NCI-H526 treated with DMSO at 0.1 percent for 48 hours (cell line): ENCODE results near the gene LMO2.

Experiments
- DNase-seq: peaks from one replicate; lab custom pipeline; 2025; lab: John Stamatoyannopoulos, UW

The LMO2 gene

DNA sequence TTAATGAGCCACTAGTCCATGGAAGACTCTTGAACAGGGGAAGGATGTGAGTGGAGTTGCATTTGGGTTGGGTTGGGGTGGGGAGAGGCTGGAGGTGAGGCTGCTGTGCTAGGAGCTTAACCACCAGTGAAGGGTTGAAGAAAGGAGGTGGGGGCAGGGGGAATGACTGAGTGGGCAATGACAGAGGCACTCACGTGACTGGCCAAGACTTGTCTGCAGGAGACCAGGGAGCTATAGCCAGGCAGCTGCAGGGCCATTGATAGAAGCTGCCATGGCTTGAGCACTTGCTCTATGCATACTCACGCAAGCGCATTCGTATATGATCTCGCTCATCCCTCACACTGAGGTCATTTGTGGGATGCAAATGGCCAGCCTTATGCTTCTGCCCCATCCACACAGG is 4.0 kb downstream of the LMO2 start:
- DNase-seq = no peak

- DNase-seq = no peak
Observed at GRCh38 chr11:33885338-33886005, 6.4 kb downstream of the LMO2 start.

GRCh38 chr11:33884601-33885000 is 7.3 kb downstream of the LMO2 start:
- DNase-seq = no peak

GRCh38 chr11:33884035-33884434 is 7.8 kb downstream of the LMO2 start:
- DNase-seq = no peak

- DNase-seq = no peak
Observed at GRCh38 chr11:33881651-33882503, 10.0 kb downstream of the LMO2 start.

GRCh38 chr11:33880979-33881378 is 10.9 kb downstream of the LMO2 start:
- DNase-seq = no peak

GRCh38 chr11:33879375-33879774 is 12.5 kb downstream of the LMO2 start:
- no peak for DNase-seq

- DNase-seq = no peak
Observed at GRCh38 chr11:33877038-33877437, 14.8 kb downstream of the LMO2 start.

DNA sequence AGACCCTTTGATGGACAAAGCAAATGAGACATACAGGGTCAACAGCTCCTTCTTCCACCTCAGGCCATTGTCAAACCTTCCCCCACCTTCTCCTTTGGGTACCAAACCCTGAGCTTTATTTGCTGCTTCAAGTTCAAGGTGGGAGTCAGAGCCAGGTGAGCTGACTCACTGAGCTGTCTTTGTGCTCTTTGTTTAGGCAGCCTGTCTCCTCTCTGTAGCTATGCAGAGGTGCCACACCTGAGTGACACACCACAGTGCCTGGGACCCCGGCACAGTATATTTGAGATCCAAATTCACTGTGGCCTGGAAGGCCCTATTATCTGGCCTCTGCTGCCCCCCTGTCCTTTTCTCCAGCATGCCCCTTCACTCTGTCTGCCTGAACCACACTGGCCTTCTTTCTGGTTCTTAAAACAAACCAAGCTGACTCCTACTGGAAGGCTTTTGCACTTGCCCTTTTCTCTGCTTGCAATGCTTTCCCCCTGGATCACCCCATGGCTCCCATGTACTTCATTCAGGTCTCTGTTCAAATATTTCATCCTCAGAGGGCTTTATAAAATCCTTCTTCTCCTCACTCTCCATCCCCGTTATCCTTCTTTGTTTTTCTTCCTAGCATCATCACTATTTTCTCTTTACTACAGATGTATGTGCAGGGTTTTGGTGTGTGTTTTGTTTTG is 16.1 kb downstream of the LMO2 start:
- peak; percentile 17 for DNase-seq

- DNase-seq = no peak
Observed at GRCh38 chr11:33874910-33875490, 16.9 kb downstream of the LMO2 start.

DNA sequence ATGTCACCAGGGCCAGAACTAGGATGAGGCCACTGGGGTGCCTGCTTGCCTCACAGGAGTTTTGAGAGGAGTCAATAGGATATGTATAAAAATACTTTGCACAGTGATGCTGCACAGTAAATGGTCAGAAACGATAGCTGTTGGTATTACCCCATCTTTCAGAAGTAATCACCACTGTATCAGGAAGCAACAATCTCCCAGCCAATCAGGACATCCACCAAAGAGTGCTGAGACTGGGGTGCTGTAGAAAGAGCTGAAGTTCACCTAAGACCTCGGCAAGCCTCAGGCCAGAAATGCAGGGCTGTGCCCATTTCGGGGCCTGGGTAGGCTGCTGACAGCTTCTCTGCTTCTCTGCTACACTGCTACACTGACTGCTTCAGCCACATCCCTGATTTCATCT is 17.4 kb downstream of the LMO2 start:
- no peak for DNase-seq

GRCh38 chr11:33869481-33870422 is 22.1 kb downstream of the LMO2 start:
- peak; percentile 90 for DNase-seq

DNA sequence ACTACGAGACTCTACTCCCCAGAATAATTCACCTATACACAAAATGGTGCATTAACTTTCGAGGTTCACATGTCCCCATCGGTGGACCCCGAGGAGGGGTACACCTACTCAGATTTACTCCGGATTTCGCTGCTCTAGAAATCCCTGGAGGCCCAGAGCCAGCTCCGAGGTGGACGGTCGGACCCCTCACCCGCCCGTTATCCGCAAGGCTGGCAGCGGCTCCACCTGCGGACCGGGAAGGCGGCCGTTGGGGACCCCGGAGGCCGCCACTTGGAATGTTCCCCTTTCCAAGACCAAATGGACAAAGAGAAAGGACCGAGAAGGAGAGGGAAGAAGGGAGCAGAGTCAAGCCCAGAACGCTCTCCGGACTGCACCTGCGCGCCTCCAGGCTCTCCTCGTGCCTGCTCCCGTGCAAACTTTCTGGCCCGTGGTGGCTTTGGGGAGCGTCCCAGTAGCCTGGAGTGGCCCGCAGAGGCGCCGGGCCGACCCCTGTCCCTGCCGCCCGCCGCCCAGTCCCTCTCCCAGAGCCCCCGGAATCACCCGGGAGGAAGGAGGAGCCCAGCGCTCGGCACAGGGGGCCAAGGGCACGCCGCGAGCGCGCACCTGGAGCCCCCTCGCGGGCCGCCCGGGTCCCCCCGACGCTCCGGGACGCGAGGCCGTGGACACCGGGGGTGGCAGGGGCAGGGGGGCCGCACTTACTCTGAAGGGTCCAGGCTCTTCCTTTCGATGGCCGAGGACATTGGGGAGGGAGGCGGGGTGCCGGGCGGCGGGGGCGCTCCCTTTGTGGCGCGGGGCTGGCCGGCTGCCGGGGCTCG is 23.0 kb downstream of the LMO2 start:
- DNase-seq = peak; percentile 66

DNA sequence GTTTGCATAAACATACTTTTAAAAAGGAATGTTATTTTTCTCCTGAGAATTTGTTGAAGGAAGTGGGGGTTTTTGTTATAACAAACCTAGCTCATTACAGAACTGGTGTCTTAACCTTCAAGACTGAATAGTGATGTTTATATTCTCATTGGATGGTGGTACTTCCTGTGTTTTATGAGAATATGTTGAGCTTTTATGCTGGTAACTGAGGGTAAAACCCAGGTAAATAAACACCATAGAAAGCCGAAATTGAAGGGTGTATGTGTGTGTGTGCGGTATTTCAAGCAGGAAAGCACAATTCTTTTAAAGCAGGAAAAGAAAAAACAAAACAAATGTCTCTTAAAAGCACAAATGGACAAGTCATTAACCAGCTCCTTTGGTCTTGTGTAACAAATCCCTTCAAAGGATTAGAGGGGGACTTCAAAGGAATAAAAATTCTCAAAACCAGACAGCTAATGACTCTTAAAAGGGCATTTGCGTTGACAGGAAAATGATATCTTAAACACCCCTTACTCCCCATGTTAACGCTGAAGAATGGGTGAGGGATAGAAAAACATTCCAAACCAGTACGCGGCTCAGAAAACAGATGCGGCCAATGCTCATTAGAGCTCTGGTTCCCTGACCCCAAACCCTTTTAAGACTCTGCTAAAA is 23.8 kb downstream of the LMO2 start:
- peak; percentile 41 for DNase-seq

- DNase-seq = no peak
Observed at GRCh38 chr11:33867561-33867960, 24.3 kb downstream of the LMO2 start.

- DNase-seq = no peak
Observed at GRCh38 chr11:33866936-33867335, 24.9 kb downstream of the LMO2 start.

GRCh38 chr11:33864479-33864878 is 27.4 kb downstream of the LMO2 start:
- DNase-seq = no peak

DNA sequence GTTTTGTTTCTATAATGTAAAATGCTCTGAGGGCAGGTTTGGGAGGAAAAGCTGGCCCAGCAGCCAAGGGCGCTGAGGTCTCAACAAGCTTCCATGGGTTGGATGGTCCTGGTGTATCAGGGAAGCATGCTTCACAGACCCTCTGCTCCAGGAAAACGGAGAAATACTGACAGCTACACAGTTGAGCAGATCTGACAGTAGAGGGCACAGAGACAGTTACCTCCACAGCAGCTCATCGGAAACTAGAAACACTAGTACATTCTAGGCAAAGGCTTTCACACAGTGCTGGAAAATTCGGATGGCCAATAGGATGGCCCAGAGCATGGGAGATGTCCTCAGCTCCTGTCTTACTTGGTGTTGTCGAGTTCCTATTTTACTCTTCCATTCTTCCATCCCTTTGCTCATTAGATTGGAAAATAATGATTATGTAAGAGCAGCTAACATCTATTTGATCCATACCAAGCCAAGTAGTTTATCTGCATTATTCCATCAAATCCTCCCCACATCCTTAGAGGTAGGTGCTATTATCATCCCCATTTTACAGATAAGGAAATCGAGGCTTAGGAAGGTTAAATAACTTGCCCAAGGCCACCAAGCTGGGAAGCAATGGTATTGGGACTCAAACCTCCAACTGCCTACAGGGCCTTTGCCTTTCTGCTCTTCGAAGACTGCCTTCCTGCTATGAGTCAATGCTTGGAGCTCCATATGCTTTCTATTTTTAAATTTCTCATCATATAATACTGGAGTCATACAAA is 28.3 kb downstream of the LMO2 start:
- DNase-seq = no peak

GRCh38 chr11:33861941-33862589 is 29.8 kb downstream of the LMO2 start:
- no peak for DNase-seq
